ENCODE results near the gene ADGRD2.

GRCh38 chr9:124410321-124410913, 39.8 kb upstream of the ADGRD2 start:
- TF ChIP-seq HNRNPLL (IDR thresholded peaks at IDR 0.05; ENCODE audit: low read depth, low read length, poor library complexity, severe bottlenecking) = no peak
- TF ChIP-seq GATAD2A (IDR thresholded peaks at IDR 0.05) = no peak

Data from K562 (cell line).